Measurements from ENCODE around the gene SLC25A29.

The SLC25A29 gene

DNA sequence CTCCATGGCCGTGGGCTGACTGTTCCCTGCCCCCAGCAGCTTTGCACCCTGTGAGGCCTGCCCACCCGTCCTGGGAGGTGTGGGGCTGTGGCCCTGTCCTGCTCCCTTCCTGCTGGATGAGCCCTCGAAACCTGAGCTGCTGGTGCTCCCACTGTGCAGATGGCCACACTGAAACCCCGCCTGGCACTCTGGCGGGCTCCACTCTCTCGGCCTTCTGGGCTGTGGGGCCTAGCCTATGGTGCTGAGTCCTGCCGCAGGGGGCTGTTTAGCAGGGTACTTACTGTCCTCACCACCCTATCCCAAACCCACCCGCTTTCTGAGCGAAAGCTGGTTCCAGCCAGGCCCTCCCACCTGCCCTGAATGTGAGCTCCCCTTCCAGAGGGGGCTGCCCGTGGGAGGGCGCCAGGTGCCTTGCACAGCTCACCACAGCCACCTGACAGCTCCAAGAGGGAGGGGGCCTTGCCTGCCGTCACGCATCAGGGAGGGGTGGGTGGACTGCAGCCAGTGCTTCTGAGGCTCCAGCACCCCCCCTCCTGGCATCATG is 24.2 kb upstream of the SLC25A29 start:
- Histone ChIP-seq H2BK12ac (ENCODE audit: low read length) (peak overlapping the region; percentile 50), H3K4me1 (ENCODE audit: control insufficient read depth in 2 of 2, insufficient read depth in 1 of 2, low read depth in 1 of 2, low read length in 2 of 2) (no peaks in the 10 kb centered on the region), H3K27me3 (ENCODE audit: control insufficient read depth in 3 of 3, insufficient read depth in 3 of 3, low read depth in 1 of 3, low read length in 3 of 3) (peaks cover 0 to 5% (median 0%) of the 10 kb centered on the region in 3 experiments), H3K9ac (ENCODE audit: low read depth, low read length, poor library complexity) (no peak overlapping the region), H2BK120ac (ENCODE audit: low read depth, low read length) (peak overlapping the region; percentile 35), H4K8ac (ENCODE audit: low read depth, low read length) (peak overlapping the region; percentile 9), H3K23ac (ENCODE audit: low read depth, low read length, poor library complexity) (peak overlapping the region; percentile 89), H3K4ac (ENCODE audit: low read length) (peak overlapping the region; percentile 78), H3K4me2 (ENCODE audit: insufficient read depth, low read length, poor library complexity, severe bottlenecking) (no peak overlapping the region), H3K4me3 (ENCODE audit: low read length in 2 of 2) (no peak overlapping the region), H3K18ac (ENCODE audit: low read length) (peak overlapping the region; percentile 80), H4K91ac (ENCODE audit: low read depth, low read length, poor library complexity) (no peak overlapping the region), H3K14ac (ENCODE audit: low read length) (peak overlapping the region; percentile 76), H2AK5ac (ENCODE audit: low read depth, low read length) (no peak overlapping the region), H2BK5ac (ENCODE audit: low read length) (peak overlapping the region; percentile 42), H3K9me3 (replicated peaks in 1 of 2; ENCODE audit: control insufficient read depth in 2 of 2, insufficient read depth in 1 of 2, low read depth in 1 of 2, low read length in 2 of 2) (no peaks in the 10 kb centered on the region), H3K36me3 (replicated peaks in 1 of 2; ENCODE audit: control insufficient read depth in 2 of 2, insufficient read depth in 2 of 2, low read length in 2 of 2) (peaks cover 4 to 11% of the 10 kb centered on the region in 2 donors), H2BK15ac (ENCODE audit: low read length) (peak overlapping the region; percentile 94), H2AFZ (ENCODE audit: low read length) (no peak overlapping the region), H3K27ac (replicated peaks; ENCODE audit: low read length) (no peak overlapping the region), H3K79me1 (ENCODE audit: low read depth, low read length) (no peaks in the 10 kb centered on the region)
- WGBS, 2 donors (ENCODE audit: extremely low coverage in 2 of 2, insufficient read length in 2 of 2, insufficient replicate concordance in 1 of 2) = no CpG with 5 or more reads among the region's 13 CpGs
- DNase-seq (ENCODE audit: low spot score) = no peak

DNA sequence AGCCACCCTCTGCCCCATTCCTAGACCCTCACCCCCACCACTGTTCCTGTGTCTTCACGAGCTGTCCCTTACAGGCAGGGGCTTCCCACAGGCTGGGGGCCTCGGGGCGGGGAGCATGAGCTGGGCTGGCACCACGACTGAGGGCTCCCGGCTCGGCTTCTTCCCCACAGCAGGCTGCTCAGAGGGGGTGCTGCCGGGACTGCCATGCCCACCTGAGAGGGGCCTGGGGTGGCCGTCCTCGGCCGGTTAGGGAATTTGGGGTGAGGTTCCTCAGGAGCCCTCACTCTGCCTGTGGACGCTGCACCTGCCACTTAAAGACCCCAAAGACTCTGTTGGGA is 23.7 kb upstream of the SLC25A29 start:
- Histone ChIP-seq H2BK12ac (ENCODE audit: low read length) (no peak overlapping the region), H3K9me3 (replicated peaks in 1 of 2; ENCODE audit: control insufficient read depth in 2 of 2, insufficient read depth in 1 of 2, low read depth in 1 of 2, low read length in 2 of 2) (no peaks in the 10 kb centered on the region), H2AFZ (ENCODE audit: low read length) (no peak overlapping the region), H3K9ac (ENCODE audit: low read depth, low read length, poor library complexity) (no peak overlapping the region), H2BK5ac (ENCODE audit: low read length) (peak overlapping the region; percentile 42), H3K36me3 (replicated peaks in 1 of 2; ENCODE audit: control insufficient read depth in 2 of 2, insufficient read depth in 2 of 2, low read length in 2 of 2) (peaks cover 4 to 9% of the 10 kb centered on the region in 2 donors), H4K91ac (ENCODE audit: low read depth, low read length, poor library complexity) (no peak overlapping the region), H3K79me1 (ENCODE audit: low read depth, low read length) (no peaks in the 10 kb centered on the region), H3K4ac (ENCODE audit: low read length) (no peak overlapping the region), H3K4me2 (ENCODE audit: insufficient read depth, low read length, poor library complexity, severe bottlenecking) (no peak overlapping the region), H2BK120ac (ENCODE audit: low read depth, low read length) (peak overlapping the region; percentile 35), H2BK15ac (ENCODE audit: low read length) (peak overlapping the region; percentile 94), H3K4me1 (ENCODE audit: control insufficient read depth in 2 of 2, insufficient read depth in 1 of 2, low read depth in 1 of 2, low read length in 2 of 2) (peaks cover 0 to 2% of the 10 kb centered on the region in 2 donors), H3K18ac (ENCODE audit: low read length) (peak overlapping the region; percentile 5), H3K4me3 (ENCODE audit: low read length in 2 of 2) (no peak overlapping the region), H3K27ac (replicated peaks; ENCODE audit: low read length) (no peak overlapping the region), H3K27me3 (ENCODE audit: control insufficient read depth in 3 of 3, insufficient read depth in 3 of 3, low read depth in 1 of 3, low read length in 3 of 3) (peaks cover 0 to 10% (median 0%) of the 10 kb centered on the region in 3 experiments), H4K8ac (ENCODE audit: low read depth, low read length) (no peak overlapping the region), H3K14ac (ENCODE audit: low read length) (no peak overlapping the region), H2AK5ac (ENCODE audit: low read depth, low read length) (peak overlapping the region; percentile 93), H3K23ac (ENCODE audit: low read depth, low read length, poor library complexity) (no peak overlapping the region)
- WGBS, 2 donors (ENCODE audit: extremely low coverage in 2 of 2, insufficient read length in 2 of 2, insufficient replicate concordance in 1 of 2) = no CpG with 5 or more reads among the region's 11 CpGs
- DNase-seq (ENCODE audit: low spot score) = no peak

DNA sequence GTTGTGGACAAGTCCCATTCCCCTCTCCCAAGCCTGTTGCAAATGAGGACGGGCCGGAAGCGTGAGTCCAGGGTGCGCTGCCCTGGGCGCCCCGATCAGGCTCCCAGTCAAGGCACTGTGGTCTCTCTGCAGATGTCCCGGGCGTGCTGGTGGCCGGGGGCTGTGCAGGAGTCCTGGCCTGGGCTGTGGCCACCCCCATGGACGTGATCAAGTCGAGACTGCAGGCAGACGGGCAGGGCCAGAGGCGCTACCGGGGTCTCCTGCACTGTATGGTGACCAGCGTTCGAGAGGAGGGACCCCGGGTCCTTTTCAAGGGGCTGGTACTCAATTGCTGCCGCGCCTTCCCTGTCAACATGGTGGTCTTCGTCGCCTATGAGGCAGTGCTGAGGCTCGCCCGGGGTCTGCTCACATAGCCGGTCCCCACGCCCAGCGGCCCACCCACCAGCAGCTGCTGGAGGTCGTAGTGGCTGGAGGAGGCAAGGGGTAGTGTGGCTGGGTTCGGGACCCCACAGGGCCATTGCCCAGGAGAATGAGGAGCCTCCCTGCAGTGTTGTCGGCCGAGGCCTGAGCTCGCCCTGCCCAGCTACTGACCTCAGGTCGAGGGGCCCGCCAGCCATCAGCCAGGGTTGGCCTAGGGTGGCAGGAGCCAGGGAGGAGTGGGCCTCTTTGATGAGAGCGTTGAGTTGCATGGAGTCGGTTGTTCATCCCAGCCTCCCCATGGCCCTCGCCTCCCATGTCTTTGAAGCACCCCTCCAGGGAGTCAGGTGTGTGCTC is 23.2 kb upstream of the SLC25A29 start:
- DNase-seq (ENCODE audit: low spot score) = no peak
- Histone ChIP-seq H3K4me2 (ENCODE audit: insufficient read depth, low read length, poor library complexity, severe bottlenecking) (no peak overlapping the region), H2BK120ac (ENCODE audit: low read depth, low read length) (no peak overlapping the region), H3K27me3 (ENCODE audit: control insufficient read depth in 3 of 3, insufficient read depth in 3 of 3, low read depth in 1 of 3, low read length in 3 of 3) (peaks cover 0 to 15% (median 0%) of the 10 kb centered on the region in 3 experiments), H3K4ac (ENCODE audit: low read length) (no peak overlapping the region), H2BK5ac (ENCODE audit: low read length) (peak overlapping the region; percentile 42), H3K27ac (replicated peaks; ENCODE audit: low read length) (no peak overlapping the region), H2AK5ac (ENCODE audit: low read depth, low read length) (peak overlapping the region; percentile 93), H2BK12ac (ENCODE audit: low read length) (peak overlapping the region; percentile 41), H4K91ac (ENCODE audit: low read depth, low read length, poor library complexity) (no peak overlapping the region), H3K4me3 (ENCODE audit: low read length in 2 of 2) (no peak overlapping the region), H3K23ac (ENCODE audit: low read depth, low read length, poor library complexity) (peak overlapping the region; percentile 80), H3K14ac (ENCODE audit: low read length) (peak overlapping the region; percentile 14), H4K8ac (ENCODE audit: low read depth, low read length) (no peak overlapping the region), H3K36me3 (replicated peaks in 1 of 2; ENCODE audit: control insufficient read depth in 2 of 2, insufficient read depth in 2 of 2, low read length in 2 of 2) (peaks cover 3 to 4% of the 10 kb centered on the region in 2 donors), H3K4me1 (ENCODE audit: control insufficient read depth in 2 of 2, insufficient read depth in 1 of 2, low read depth in 1 of 2, low read length in 2 of 2) (peaks cover 0 to 3% of the 10 kb centered on the region in 2 donors), H3K9me3 (replicated peaks in 1 of 2; ENCODE audit: control insufficient read depth in 2 of 2, insufficient read depth in 1 of 2, low read depth in 1 of 2, low read length in 2 of 2) (no peaks in the 10 kb centered on the region), H2AFZ (ENCODE audit: low read length) (no peak overlapping the region), H2BK15ac (ENCODE audit: low read length) (peak overlapping the region; percentile 78), H3K18ac (ENCODE audit: low read length) (peak overlapping the region; percentile 64), H3K79me1 (ENCODE audit: low read depth, low read length) (no peaks in the 10 kb centered on the region), H3K9ac (ENCODE audit: low read depth, low read length, poor library complexity) (peak overlapping the region; percentile 18)
- WGBS, 2 donors (ENCODE audit: extremely low coverage in 2 of 2, insufficient read length in 2 of 2, insufficient replicate concordance in 1 of 2) = no CpG with 5 or more reads among the region's 36 CpGs

DNA sequence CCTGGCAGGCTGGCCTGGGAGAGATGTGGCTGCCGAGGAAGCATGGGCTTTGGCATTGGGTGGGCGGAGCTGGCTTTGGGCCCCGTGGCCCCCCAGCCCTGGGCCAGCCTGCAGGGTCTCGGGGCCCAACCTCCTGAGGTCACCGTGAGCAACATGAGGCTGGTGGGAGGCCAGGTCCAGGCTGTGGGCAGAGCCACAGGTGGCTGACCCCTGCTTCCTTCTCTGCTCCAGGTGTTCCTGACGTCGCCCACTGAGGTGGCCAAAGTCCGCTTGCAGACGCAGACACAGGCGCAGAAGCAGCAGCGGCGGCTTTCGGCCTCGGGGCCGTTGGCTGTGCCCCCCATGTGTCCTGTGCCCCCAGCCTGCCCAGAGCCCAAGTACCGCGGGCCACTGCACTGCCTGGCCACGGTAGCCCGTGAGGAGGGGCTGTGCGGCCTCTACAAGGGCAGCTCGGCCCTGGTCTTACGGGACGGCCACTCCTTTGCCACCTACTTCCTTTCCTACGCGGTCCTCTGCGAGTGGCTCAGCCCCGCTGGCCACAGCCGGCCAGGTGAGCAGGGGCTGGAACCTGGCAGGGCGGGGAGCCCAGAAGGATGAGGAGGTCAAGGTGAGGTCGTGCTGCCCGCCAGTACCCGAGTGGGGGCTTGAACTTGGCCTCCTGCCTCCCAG is 22.4 kb upstream of the SLC25A29 start:
- Histone ChIP-seq H2BK120ac (ENCODE audit: low read depth, low read length) (no peak overlapping the region), H3K4me2 (ENCODE audit: insufficient read depth, low read length, poor library complexity, severe bottlenecking) (no peak overlapping the region), H3K79me1 (ENCODE audit: low read depth, low read length) (no peaks in the 10 kb centered on the region), H2BK15ac (ENCODE audit: low read length) (no peak overlapping the region), H2AK5ac (ENCODE audit: low read depth, low read length) (peak overlapping the region; percentile 81), H2AFZ (ENCODE audit: low read length) (no peak overlapping the region), H2BK12ac (ENCODE audit: low read length) (no peak overlapping the region), H2BK5ac (ENCODE audit: low read length) (peak overlapping the region; percentile 42), H3K9me3 (replicated peaks in 1 of 2; ENCODE audit: control insufficient read depth in 2 of 2, insufficient read depth in 1 of 2, low read depth in 1 of 2, low read length in 2 of 2) (no peaks in the 10 kb centered on the region), H3K14ac (ENCODE audit: low read length) (peak overlapping the region; percentile 71), H3K27me3 (ENCODE audit: control insufficient read depth in 3 of 3, insufficient read depth in 3 of 3, low read depth in 1 of 3, low read length in 3 of 3) (peaks cover 0 to 21% (median 0%) of the 10 kb centered on the region in 3 experiments), H3K4me1 (ENCODE audit: control insufficient read depth in 2 of 2, insufficient read depth in 1 of 2, low read depth in 1 of 2, low read length in 2 of 2) (peaks cover 0 to 3% of the 10 kb centered on the region in 2 donors), H3K4ac (ENCODE audit: low read length) (peak overlapping the region; percentile 89), H4K91ac (ENCODE audit: low read depth, low read length, poor library complexity) (peak overlapping the region; percentile 30), H3K27ac (replicated peaks; ENCODE audit: low read length) (no peak overlapping the region), H3K4me3 (ENCODE audit: low read length in 2 of 2) (no peak overlapping the region), H3K36me3 (replicated peaks in 1 of 2; ENCODE audit: control insufficient read depth in 2 of 2, insufficient read depth in 2 of 2, low read length in 2 of 2) (peaks cover 0 to 4% of the 10 kb centered on the region in 2 donors), H3K23ac (ENCODE audit: low read depth, low read length, poor library complexity) (peak overlapping the region; percentile 80), H3K9ac (ENCODE audit: low read depth, low read length, poor library complexity) (peak overlapping the region; percentile 12), H4K8ac (ENCODE audit: low read depth, low read length) (no peak overlapping the region), H3K18ac (ENCODE audit: low read length) (peak overlapping the region; percentile 80)
- no peak for DNase-seq (ENCODE audit: low spot score)
- WGBS, 2 donors (ENCODE audit: extremely low coverage in 2 of 2, insufficient read length in 2 of 2, insufficient replicate concordance in 1 of 2) = no CpG with 5 or more reads among the region's 32 CpGs

Data from neuronal stem cell (in vitro differentiated cells).